ENCODE data around the gene KLF7.
A peak's percentile ranks its signal among the peaks of the same experiment; 100 is the strongest.

The KLF7 gene

GRCh38 chr2:207126724-207127308 lies 38.9 kb downstream of the KLF7 start:
- Mint-ChIP-seq H3K27me3 (ENCODE audit: low read depth) (no peaks in the 10 kb centered on the region), H3K4me3 (no peak overlapping the region)

GRCh38 chr2:207123776-207124391 lies 41.9 kb downstream of the KLF7 start:
- H3K4me1 Mint-ChIP-seq: peaks cover 22% of the 10 kb centered on the region
- no peak overlapping the region for H3K4me3 Mint-ChIP-seq
- no peak overlapping the region for H3K27ac Mint-ChIP-seq

More at GRCh38 chr2:207126724-207127308, 38.9 kb downstream of the KLF7 start:
- no peak overlapping the region for H3K27ac Mint-ChIP-seq
- H3K9me3 Mint-ChIP-seq: peaks cover 25% of the 10 kb centered on the region
- H3K4me1 Mint-ChIP-seq: peaks cover 21% of the 10 kb centered on the region
- peaks cover 82% of the 10 kb centered on the region for H3K36me3 Mint-ChIP-seq (ENCODE audit: low read depth)
- no peak for TF ChIP-seq CTCF (IDR thresholded peaks at IDR 0.05; ENCODE audit: unreplicated experiment in 3 of 3)

GRCh38 chr2:207123335-207123744 lies 42.4 kb downstream of the KLF7 start:
- no peak for TF ChIP-seq CTCF (IDR thresholded peaks at IDR 0.05; ENCODE audit: unreplicated experiment in 3 of 3)
- peaks cover 22% of the 10 kb centered on the region for H3K4me1 Mint-ChIP-seq
- peaks cover 6% of the 10 kb centered on the region for H3K27me3 Mint-ChIP-seq (ENCODE audit: low read depth)
- no peak overlapping the region for H3K4me3 Mint-ChIP-seq
- peak overlapping the region in 1 of 3 experiments; percentile 32 for H3K27ac Mint-ChIP-seq
- peaks cover 62% of the 10 kb centered on the region for H3K36me3 Mint-ChIP-seq (ENCODE audit: low read depth)
- peaks cover 12% of the 10 kb centered on the region for H3K9me3 Mint-ChIP-seq

More at GRCh38 chr2:207123776-207124391, 41.9 kb downstream of the KLF7 start:
- H3K27me3 Mint-ChIP-seq (ENCODE audit: low read depth): peaks cover 6% of the 10 kb centered on the region
- no peak for TF ChIP-seq CTCF (IDR thresholded peaks at IDR 0.05; ENCODE audit: unreplicated experiment in 3 of 3)
- peaks cover 16% of the 10 kb centered on the region for H3K9me3 Mint-ChIP-seq
- H3K36me3 Mint-ChIP-seq (ENCODE audit: low read depth): peaks cover 67% of the 10 kb centered on the region

GRCh38 chr2:207122651-207123334 lies 43.0 kb downstream of the KLF7 start:
- Mint-ChIP-seq H3K4me1 (peaks cover 22% of the 10 kb centered on the region), H3K36me3 (ENCODE audit: low read depth) (peaks cover 56% of the 10 kb centered on the region), H3K4me3 (no peak overlapping the region), H3K27me3 (ENCODE audit: low read depth) (peaks cover 6% of the 10 kb centered on the region), H3K27ac (peak overlapping the region in 1 of 3 experiments; percentile 32), H3K9me3 (peaks cover 7% of the 10 kb centered on the region)
- no peak for TF ChIP-seq CTCF (IDR thresholded peaks at IDR 0.05; ENCODE audit: unreplicated experiment in 3 of 3)

GRCh38 chr2:207121784-207122183 lies 44.0 kb downstream of the KLF7 start:
- TF ChIP-seq CTCF (IDR thresholded peaks at IDR 0.05; ENCODE audit: unreplicated experiment in 3 of 3): no peak
- H3K4me3 Mint-ChIP-seq: no peak overlapping the region
- peaks cover 6% of the 10 kb centered on the region for H3K27me3 Mint-ChIP-seq (ENCODE audit: low read depth)
- H3K36me3 Mint-ChIP-seq (ENCODE audit: low read depth): peaks cover 48% of the 10 kb centered on the region
- H3K9me3 Mint-ChIP-seq: no peaks in the 10 kb centered on the region
- H3K27ac Mint-ChIP-seq: no peak overlapping the region
- peaks cover 24% of the 10 kb centered on the region for H3K4me1 Mint-ChIP-seq
